Thymus (tissue), 11 donors: ENCODE measurements around the gene TRAPPC2B. TPM values are rescaled to one million over a fixed set of nuclear protein-coding genes. Genes with fewer than 3 reads are reported as not detected.

Source experiments
- DNase-seq, 9 donors: peaks; one replicate each; pipeline ENCODE4 v3.0.0-alpha.2; 2013; ENCODE audit warnings: low spot score in 9 of 9, low read depth in 6 of 9, missing footprints in 1 of 9
- H3K27ac ChIP-seq, 2 donors: one replicate each; pipeline ENCODE4 v1.5.1; 2013; ENCODE audit warnings: control low read depth in 1 of 2, low read depth in 1 of 2, low read length in 1 of 2, mild to moderate bottlenecking in 1 of 2, moderate library complexity in 1 of 2
- H3K27me3 ChIP-seq, 2 donors: one replicate each; pipeline ENCODE4 v1.5.1; 2013; ENCODE audit warnings: low read length in 1 of 2; ENCODE audit not compliant: control insufficient read depth in 2 of 2, insufficient read depth in 1 of 2
- H3K36me3 ChIP-seq, 2 donors: one replicate each; pipeline ENCODE4 v1.5.1; 2013; ENCODE audit warnings: low read length in 1 of 2, mild to moderate bottlenecking in 1 of 2, moderate library complexity in 1 of 2; ENCODE audit not compliant: control insufficient read depth in 2 of 2, insufficient read depth in 2 of 2
- H3K4me1 ChIP-seq, 2 donors: one replicate each; pipeline ENCODE4 v1.5.1; 2013; ENCODE audit warnings: low read length in 2 of 2; ENCODE audit not compliant: control insufficient read depth in 2 of 2, insufficient read depth in 2 of 2
- H3K4me3 ChIP-seq, 2 donors: one replicate each; pipeline ENCODE4 v1.5.1; 2013; ENCODE audit warnings: low read length in 2 of 2, control low read depth in 1 of 2, mild to moderate bottlenecking in 1 of 2
- H3K9me3 ChIP-seq, 2 donors: one replicate each; pipeline ENCODE4 v1.5.1; 2013; ENCODE audit warnings: low read length in 1 of 2, mild to moderate bottlenecking in 1 of 2; ENCODE audit not compliant: control insufficient read depth in 2 of 2, insufficient read depth in 1 of 2
- WGBS: extraction: QIAGEN DNeasy Blood & Tissue Kit; methylation state at CpG from one replicate; pipeline ENCODE4 v1.1.7; 2013; 5-methylcytosine and 5-hydroxymethylcytosine counted together
- polyA plus RNA-seq: library from polyadenylated mRNA; stranded (reverse); fragments of 200-250 nt; gene quantifications from one replicate; pipeline ENCODE4 v1.2.3, GENCODE V29; 2013
- total RNA-seq: library from RNA; stranded (reverse); fragments of 120-200 nt; gene quantifications from one replicate; pipeline ENCODE4 v1.2.4, GENCODE V29; 2013
- donor health status: healthy.

Gene TRAPPC2B
- total and polyA plus RNA-seq, 2 donors: 23.7 to 42.2 TPM

DNA sequence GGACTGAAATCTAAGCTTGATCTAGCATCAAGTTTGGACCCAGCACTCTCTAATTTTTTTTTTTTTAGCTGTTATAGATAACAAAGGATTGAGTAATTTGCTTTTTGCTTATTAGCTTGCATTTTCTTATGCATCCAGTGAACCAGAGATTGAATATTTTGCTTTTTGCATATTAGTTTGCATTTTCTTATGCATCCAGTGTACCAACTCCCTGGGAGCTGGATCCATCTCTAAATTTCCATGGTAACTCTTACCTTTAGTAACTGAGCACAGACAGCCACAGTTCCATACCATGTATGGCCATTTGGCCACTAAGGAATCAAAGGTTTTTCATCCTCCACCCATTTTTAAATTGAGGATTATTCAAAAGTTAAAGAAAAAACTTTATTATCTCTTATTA is 17.6 kb downstream of the TRAPPC2B start:
- H3K9me3 ChIP-seq: peaks cover 8 to 15% of the 10 kb centered on the region in 2 donors
- no peak for DNase-seq
- no peaks in the 10 kb centered on the region for H3K4me1 ChIP-seq
- no peaks in the 10 kb centered on the region for H3K27me3 ChIP-seq
- no peak overlapping the region for H3K4me3 ChIP-seq
- H3K36me3 ChIP-seq: peaks cover 5 to 17% of the 10 kb centered on the region in 2 donors
- no peak overlapping the region for H3K27ac ChIP-seq

DNA sequence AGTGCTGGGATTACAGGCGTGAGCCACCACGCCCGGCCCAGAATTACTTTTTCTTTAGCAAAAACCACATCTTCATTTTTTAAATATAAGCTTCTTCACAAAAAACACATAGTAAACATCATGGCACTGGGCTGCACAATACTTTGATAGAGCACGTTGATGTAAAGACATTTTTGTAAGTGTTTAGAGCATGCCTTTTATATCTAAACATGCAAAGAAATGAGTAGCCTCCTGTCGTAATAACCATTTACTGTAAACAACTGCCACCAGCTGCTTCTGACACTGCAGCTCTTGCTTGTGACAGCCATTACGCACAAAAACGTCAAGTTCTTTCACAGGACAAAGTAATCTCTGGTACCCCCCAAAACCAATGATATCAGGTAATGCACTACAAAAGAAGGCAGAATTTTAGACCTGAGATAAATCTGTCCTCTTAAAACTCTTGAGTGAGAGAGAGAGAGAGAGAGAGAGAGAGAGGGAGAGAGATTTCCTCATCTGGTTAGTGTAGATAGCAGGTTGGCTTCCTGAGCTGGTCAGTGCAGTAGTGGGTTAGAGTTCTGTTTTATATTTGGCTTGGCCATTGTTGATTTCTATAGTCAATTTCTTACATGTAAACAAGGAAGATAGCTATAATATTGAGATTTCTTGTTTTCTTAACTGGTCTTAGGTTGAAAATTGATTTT is 19.6 kb downstream of the TRAPPC2B start:
- DNase-seq: no peak
- no peaks in the 10 kb centered on the region for H3K27me3 ChIP-seq
- H3K4me3 ChIP-seq: no peak overlapping the region
- no peak overlapping the region for H3K27ac ChIP-seq
- no peaks in the 10 kb centered on the region for H3K4me1 ChIP-seq
- peaks cover 2 to 3% of the 10 kb centered on the region in 2 donors for H3K36me3 ChIP-seq
- 89% methylated on average over 7 of the region's 7 CpGs for WGBS
- H3K9me3 ChIP-seq: peaks cover 2 to 4% of the 10 kb centered on the region in 2 donors

DNA sequence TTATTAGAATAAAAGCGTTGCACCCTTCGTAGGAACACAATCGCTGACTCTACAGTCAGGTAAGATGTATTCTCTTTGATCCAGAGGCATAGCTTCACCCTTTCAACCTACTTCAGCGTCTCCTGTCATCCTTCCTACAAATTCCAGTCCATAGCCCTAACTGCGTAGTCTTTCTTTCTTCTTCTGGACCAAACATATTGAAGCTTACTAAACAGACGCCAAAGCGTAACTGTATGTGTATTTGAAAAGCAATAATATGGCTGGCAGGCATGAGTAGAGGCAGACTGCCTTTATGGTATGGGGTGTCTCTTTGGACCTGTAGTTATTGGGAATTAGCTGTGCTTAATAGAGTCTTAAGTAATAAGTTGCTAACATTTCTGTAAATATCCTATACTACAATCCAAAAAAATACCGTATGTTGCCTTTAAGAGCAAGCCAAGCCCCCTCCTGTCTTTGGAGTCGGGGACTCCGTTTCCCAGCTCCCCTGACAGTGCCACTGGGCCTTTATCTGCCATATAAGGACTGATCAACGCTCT is 25.9 kb downstream of the TRAPPC2B start:
- Histone ChIP-seq H3K9me3 (peaks cover 0 to 2% of the 10 kb centered on the region in 2 donors), H3K27ac (peak overlapping the region; percentile 75 to 85), H3K4me3 (peak overlapping the region; percentile 67 to 82), H3K27me3 (no peaks in the 10 kb centered on the region), H3K4me1 (peaks cover 8 to 10% of the 10 kb centered on the region in 2 donors), H3K36me3 (peaks cover 5 to 6% of the 10 kb centered on the region in 2 donors)
- no peak for DNase-seq
- 62% methylated on average over 11 of the region's 11 CpGs for WGBS

DNA sequence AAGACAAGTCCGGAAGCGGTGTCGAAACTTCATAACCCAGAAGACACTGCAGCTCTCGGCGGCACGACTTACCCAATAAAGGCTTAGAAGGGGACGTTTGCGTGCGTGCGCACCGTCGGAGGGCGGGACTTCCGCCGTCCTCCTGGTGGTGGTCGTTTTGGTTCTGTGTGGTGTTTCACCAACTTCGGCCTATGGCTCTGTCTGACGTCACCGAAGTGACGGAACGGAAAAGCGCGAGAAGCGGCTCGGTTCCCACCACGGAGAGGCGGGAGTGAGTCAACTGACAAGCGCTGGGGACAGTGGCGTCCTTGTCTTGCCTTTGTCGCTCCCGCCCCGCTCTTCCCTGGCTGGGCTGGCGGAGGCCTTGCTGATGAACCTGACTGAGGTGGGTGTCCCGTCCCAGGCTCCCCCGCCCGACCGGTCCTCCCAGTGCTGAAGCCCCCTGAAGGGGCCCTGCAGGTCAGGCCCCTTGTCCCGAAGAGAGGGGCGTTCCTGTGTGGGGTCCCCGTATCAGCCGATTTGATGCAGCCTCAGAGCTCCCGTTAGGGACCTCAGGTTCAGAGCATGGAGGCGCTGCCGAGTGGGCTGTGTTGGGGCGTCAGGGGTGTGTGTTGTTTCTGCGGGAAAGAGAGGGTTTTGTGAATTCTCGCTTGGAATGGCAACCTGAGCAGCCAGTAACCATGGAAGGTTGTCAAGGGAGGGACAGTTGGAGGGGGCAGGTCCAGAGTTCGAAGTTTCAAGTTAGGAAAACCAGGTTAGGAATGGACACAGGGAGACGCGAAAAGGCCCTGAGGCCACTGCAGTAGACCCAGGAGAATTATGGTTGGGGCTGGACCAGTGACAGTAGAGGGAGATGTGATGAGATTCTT is 26.6 kb downstream of the TRAPPC2B start, which contains the start of gene ZNF548:
ZNF548 (plus strand) TSS at position 125 of the 869 bp plus-strand sequence; CDS start at position 371, 246 bp downstream.
- Histone ChIP-seq H3K9me3 (peaks cover 0 to 1% of the 10 kb centered on the region in 2 donors), H3K36me3 (peaks cover 6 to 10% of the 10 kb centered on the region in 2 donors), H3K27me3 (no peaks in the 10 kb centered on the region), H3K4me3 (peak within 1 kb of the TSS; percentile 67 to 82), H3K4me1 (peaks cover 8 to 10% of the 10 kb centered on the region in 2 donors), H3K27ac (peak within 1 kb of the TSS; percentile 77 to 89)
- 1% methylated on average over 50 of the region's 50 CpGs for WGBS
- DNase-seq: peak; percentile 92 to 98 (median 96)

DNA sequence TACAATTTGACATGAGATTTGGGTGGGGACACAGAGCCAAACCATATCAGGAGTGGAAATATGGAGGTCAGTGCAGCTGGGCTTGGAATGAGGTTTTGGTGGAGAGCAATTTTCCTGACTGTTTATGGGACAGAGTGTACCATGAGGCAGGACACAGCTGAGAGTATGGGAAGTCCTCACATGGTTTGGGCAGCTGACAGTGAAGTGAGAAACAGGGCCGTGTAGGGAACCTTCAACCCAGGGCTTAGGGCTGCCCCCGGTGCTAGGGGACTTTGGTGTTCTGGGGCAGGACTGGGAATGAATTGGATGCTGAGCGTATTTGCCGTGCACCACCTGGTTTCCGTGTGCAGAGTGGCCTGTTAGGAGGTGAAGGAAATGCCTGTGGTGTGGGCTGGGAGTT is 32.4 kb downstream of the TRAPPC2B start:
- H3K27ac ChIP-seq: no peak overlapping the region
- DNase-seq: no peak
- peaks cover 8 to 11% of the 10 kb centered on the region in 2 donors for H3K9me3 ChIP-seq
- no peaks in the 10 kb centered on the region for H3K27me3 ChIP-seq
- no peak overlapping the region for H3K4me3 ChIP-seq
- peaks cover under 1 to 3% of the 10 kb centered on the region in 2 donors for H3K4me1 ChIP-seq
- H3K36me3 ChIP-seq: peaks cover 40 to 51% of the 10 kb centered on the region in 2 donors
- 96% methylated on average over 5 of the region's 5 CpGs for WGBS

DNA sequence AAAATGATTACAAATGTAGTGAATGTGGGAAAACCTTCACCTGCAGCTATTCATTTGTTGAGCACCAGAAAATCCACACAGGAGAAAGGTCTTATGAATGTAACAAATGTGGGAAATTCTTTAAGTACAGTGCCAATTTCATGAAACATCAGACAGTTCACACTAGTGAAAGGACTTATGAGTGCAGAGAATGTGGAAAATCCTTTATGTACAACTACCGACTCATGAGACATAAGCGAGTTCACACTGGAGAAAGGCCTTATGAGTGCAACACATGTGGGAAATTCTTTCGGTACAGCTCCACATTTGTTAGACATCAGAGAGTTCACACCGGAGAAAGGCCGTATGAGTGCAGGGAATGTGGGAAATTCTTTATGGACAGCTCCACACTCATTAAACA is 35.5 kb downstream of the TRAPPC2B start:
- no peak overlapping the region for H3K4me3 ChIP-seq
- WGBS: 98% methylated on average over 5 of the region's 5 CpGs
- H3K4me1 ChIP-seq: no peaks in the 10 kb centered on the region
- H3K27ac ChIP-seq: no peak overlapping the region
- H3K9me3 ChIP-seq: peaks cover 11 to 21% of the 10 kb centered on the region in 2 donors
- H3K27me3 ChIP-seq: no peaks in the 10 kb centered on the region
- H3K36me3 ChIP-seq: peaks cover 40 to 50% of the 10 kb centered on the region in 2 donors
- DNase-seq: no peak

DNA sequence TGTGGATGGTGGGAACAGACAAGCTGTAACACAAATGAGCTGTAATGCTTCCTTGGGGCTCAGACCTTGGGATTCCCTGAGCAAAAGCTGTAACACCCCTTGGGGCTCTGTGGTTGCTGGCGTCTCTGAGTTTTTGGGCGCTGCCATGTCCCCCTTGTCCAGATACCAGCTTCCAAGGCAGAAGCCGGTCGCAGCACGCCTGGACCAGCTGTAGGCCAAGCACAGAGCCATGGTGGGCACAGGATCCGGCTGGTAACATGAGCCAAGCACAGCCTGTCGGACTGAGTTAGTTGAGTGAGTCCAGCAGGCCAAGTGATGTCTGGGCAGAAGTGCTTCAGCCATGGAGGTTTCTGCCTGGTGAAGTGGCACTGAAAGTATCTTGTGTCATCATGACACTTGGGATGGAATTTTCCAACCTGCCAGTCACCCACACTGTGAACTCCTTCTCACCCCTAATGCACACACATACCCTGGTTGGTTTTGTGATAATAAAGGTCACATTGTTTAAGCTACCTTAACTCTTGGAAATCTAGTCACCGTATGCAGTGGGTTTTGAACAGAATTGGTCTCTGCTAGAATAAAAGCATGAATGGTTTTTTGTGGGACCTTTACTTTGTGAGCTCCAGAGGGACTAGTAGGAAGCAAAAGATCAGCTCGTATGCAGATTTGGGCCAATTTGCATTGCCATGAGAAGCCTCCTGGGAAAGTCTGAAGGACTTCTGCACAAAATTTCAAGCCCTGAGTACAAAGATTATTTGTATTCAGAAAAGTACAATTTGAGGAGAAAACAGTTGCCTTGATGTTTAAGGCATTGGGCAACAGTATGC is 40.6 kb downstream of the TRAPPC2B start:
- H3K36me3 ChIP-seq: peaks cover 4 to 5% of the 10 kb centered on the region in 2 donors
- H3K27me3 ChIP-seq: no peaks in the 10 kb centered on the region
- H3K27ac ChIP-seq: no peak overlapping the region
- peaks cover 0 to 13% of the 10 kb centered on the region in 2 donors for H3K9me3 ChIP-seq
- H3K4me1 ChIP-seq: no peaks in the 10 kb centered on the region
- WGBS: 97% methylated on average over 9 of the region's 9 CpGs
- no peak overlapping the region for H3K4me3 ChIP-seq
- DNase-seq: no peak

DNA sequence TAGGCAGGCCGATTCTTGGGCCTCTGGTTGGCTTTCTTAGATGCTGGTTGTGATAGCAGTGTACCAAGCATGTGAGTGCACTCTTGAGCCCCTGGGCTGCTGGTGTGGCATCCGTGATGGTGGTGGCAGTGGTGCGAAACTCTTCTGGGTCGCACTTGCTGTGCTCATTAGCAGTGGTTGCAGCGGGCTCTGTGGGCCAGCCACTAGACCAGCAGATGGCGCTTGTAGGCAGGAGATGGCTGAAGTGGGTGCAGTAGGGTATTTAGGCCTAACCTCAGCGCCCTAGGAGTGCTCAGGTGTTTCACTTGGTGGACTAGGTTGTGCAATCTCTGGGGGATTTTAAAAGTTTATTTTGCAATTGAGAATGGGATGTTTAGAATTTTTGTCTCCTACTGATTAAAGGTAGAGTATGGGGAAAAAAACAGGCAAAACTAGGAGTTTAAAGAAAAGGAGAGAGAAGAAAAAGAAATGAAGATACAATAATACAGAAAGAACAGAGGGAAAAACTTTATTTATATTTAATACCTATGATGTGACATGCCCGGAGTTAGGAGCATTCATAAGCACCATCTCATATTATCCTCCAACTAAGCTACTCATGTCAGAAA is 43.3 kb downstream of the TRAPPC2B start:
- Histone ChIP-seq H3K27me3 (no peaks in the 10 kb centered on the region), H3K4me1 (peaks cover 3 to 6% of the 10 kb centered on the region in 2 donors), H3K27ac (no peak overlapping the region), H3K4me3 (no peak overlapping the region), H3K36me3 (peaks cover 0 to 2% of the 10 kb centered on the region in 2 donors), H3K9me3 (peaks cover 0 to 13% of the 10 kb centered on the region in 2 donors)
- 28% methylated on average over 8 of the region's 8 CpGs for WGBS
- DNase-seq: peak in 8 of 9 donors; percentile 23 to 80 (median 60)
